Body of pancreas (tissue), 4 donors: ENCODE results near the gene BCL7A. TPM values are rescaled to one million over a fixed set of nuclear protein-coding genes. Genes with fewer than 3 reads are reported as not detected.
A peak's percentile ranks its signal among the peaks of the same experiment; 100 is the strongest.
"Not testable (repeated sequence)": the region's sequence is repeated elsewhere in the genome, so short reads cannot be mapped to it uniquely, and the experiment has no call there.

Experiments
- ATAC-seq: fragments of 150-250 bp; one replicate; pipeline ENCODE4 v1.9.1; 2016
- DNase-seq, 4 donors: peaks; one replicate each; pipeline ENCODE4 v3.0.0-alpha.2; 2019
- H3K27ac ChIP-seq, 4 donors: fragments of 200-600 bp; sonication (generic); 1 replicate in 3 of 4; 2 replicates in 1 of 4; pipeline versions ENCODE4 v1.5.1 to v1.6.1; 2016 to 2019; ENCODE audit warnings: mild to moderate bottlenecking in 1 of 4, mixed read lengths in 1 of 4, moderate library complexity in 1 of 4
- H3K27me3 ChIP-seq, 2 donors: fragments of 200-600 bp; sonication (generic); one replicate each; pipeline ENCODE4 v1.6.0; 2016; ENCODE audit warnings: mild to moderate bottlenecking in 1 of 2
- H3K36me3 ChIP-seq, 2 donors: fragments of 200-600 bp; sonication (generic); replicated peaks in 1 of 2; 2 replicates each; pipeline ENCODE4 v1.5.1; 2016; ENCODE audit warnings: low read depth in 2 of 2; ENCODE audit not compliant: insufficient read depth in 1 of 2
- H3K4me1 ChIP-seq: fragments of 200-600 bp; sonication (generic); one replicate; pipeline ENCODE4 v1.6.0; 2016
- H3K4me3 ChIP-seq, 2 donors: fragments of 200-600 bp; sonication (generic); 1 replicate in 1 of 2; 2 replicates in 1 of 2; pipeline ENCODE4 v1.5.1; 2016 to 2019
- H3K9me3 ChIP-seq, 3 donors: fragments of 200-600 bp; sonication (generic); 1 replicate in 2 of 3; 2 replicates in 1 of 3; pipeline ENCODE4 v1.5.1; 2016
- POLR2A ChIP-seq, 3 donors: fragments of 450-650 bp; IDR thresholded peaks; one replicate each; pipeline ENCODE4 v1.6.1; 2016; ENCODE audit warnings: antibody characterized with exemption in 3 of 3, mild to moderate bottlenecking in 2 of 3
- WGBS, 2 donors: methylation state at CpG; one replicate each; pipeline ENCODE4 v1.1.5; 2017; 5-methylcytosine and 5-hydroxymethylcytosine counted together
- intact Hi-C: fragments of 100-400 bp; cut with DNase I; formaldehyde crosslinking; loops from one replicate; pipeline ENCODE4 v1.15.1; 2023
- total RNA-seq, 2 donors: library from RNA; depleted of rRNA; stranded (reverse); fragments of >200 nt; gene quantifications; one replicate each; pipeline ENCODE4 v1.1.0, GENCODE V29; 2016
- TF ChIP-seq, protein P1 (sequence below), 7 experiments: fragments of 450-650 bp in 4 of 7; fragments of 200-600 bp in 3 of 7; sonication (generic) in 3 of 7; IDR thresholded peaks; one replicate each; pipeline ENCODE4 v1.5.1; 2016 to 2019; ENCODE audit warnings: antibody characterized with exemption in 7 of 7

The BCL7A gene
- total RNA-seq, 2 donors from 2014 or later: 19.1 to 25.2 TPM

DNA sequence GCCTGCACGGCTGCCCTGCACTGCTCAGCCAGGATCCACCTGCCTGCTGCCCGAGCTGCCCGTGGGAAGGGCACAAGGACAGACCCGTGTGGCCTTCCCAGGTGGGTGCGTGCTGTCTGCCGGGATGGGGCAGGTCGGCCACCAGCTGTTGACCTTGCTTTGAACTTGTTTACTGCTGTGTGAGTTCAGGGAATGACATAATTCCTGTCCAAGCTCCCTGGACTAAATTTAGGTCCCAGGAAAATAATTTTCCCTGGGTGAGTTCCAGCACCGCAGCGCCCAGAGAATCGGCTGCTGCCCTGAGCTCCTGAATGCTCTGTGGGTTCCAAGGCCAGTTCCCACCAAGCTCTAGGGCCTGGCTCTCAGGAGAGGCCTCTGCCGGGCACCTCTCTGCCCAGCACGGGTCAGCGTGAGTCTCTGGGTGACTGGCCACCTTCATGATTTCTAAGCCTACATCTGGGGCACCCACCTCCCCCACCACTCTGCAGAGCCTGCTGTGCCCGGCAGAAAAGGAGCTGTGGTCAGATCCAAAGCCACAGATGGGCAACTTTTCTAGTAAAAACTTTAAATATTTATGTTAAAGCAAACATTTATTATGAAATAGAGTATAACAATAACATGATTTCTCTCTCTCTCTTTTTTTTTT, 29.7 kb downstream of the BCL7A start:
- DNase-seq (peak; percentile 49 to 71 (median 68)), ATAC-seq (peak; percentile 63)
- intact Hi-C loops: no loop called here
- Histone ChIP-seq H3K4me1 (peaks cover 34% of the 10 kb centered on the region), H3K9me3 (no peaks in the 10 kb centered on the region), H3K4me3 (no peak overlapping the region), H3K36me3 (peaks cover 0 to 2% of the 10 kb centered on the region in 2 donors), H3K27me3 (no peaks in the 10 kb centered on the region), H3K27ac (peak overlapping the region; percentile 58 to 80 (median 77))
- 1 to 10% methylated on average over 9 to 14 of the region's 14 CpGs for WGBS, 2 donors
- TF ChIP-seq, protein P1, sequence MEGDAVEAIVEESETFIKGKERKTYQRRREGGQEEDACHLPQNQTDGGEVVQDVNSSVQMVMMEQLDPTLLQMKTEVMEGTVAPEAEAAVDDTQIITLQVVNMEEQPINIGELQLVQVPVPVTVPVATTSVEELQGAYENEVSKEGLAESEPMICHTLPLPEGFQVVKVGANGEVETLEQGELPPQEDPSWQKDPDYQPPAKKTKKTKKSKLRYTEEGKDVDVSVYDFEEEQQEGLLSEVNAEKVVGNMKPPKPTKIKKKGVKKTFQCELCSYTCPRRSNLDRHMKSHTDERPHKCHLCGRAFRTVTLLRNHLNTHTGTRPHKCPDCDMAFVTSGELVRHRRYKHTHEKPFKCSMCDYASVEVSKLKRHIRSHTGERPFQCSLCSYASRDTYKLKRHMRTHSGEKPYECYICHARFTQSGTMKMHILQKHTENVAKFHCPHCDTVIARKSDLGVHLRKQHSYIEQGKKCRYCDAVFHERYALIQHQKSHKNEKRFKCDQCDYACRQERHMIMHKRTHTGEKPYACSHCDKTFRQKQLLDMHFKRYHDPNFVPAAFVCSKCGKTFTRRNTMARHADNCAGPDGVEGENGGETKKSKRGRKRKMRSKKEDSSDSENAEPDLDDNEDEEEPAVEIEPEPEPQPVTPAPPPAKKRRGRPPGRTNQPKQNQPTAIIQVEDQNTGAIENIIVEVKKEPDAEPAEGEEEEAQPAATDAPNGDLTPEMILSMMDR (IDR thresholded peaks at IDR 0.05): no peak
- TF ChIP-seq POLR2A (IDR thresholded peaks at IDR 0.05): no peak

DNA sequence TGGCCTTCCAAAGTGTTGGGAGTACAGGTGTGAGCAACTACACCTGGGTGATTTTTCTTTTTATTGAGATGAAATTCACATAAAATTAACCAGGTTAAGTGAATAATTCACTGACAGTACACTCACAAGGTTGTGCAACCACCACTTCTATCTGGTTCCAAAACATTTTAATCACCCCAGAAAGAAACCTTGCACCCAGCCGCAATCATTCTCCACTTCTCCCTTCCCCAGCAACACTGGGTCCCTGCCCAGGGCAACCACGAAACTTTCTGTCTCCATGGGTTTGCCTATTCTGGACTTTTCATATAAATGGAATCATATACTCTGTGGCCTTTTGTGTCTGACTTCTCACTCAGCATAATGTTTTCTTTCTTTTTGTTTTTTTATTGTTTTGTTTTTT, 30.6 kb downstream of the BCL7A start:
- H3K4me1 ChIP-seq: peaks cover 34% of the 10 kb centered on the region

DNA sequence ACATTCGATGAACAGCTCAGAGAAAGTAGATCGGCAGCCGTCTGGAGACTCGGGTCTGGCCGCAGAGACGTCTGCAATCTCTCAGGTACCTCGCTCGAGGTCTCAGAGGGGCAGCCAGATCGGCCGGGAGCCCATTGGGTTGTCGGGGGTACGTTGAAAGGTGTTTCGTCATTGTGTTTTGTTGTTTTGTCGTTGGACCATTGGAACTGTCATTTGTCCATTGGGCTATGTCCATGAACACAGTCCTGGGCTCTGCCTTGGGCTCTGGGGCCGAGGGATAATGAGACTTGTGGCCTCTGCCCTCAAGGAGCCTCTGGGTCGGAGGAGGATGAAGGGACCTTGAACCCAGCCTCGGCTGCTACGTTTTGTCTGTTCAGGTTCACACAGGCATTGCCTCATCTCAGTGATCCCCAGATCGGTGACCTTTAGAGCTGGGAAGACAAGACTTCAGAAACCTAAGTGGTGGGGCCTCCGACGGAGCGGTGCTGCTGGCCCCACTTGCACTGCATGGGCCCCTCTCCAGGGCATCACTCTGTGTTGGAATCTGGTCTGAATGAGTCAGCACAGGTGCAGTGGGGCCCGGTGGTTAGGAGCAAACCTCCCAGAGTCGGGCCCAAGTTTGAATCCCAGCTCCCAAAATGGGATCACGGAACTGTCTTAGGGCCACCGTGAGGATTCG, 33.3 kb downstream of the BCL7A start:
- 83 to 85% methylated on average over 20 to 27 of the region's 27 CpGs for WGBS, 2 donors
- peaks cover 0 to 5% of the 10 kb centered on the region in 2 donors for H3K36me3 ChIP-seq
- intact Hi-C loops: loop anchor here (2.0 to 5.0 kb wide), 3 partner anchors 37 to 137 kb away; no protein-coding TSS in a partner anchor
- H3K4me1 ChIP-seq: peaks cover 34% of the 10 kb centered on the region
- peak overlapping the region in 1 of 4 donors; percentile 13 for H3K27ac ChIP-seq
- TF ChIP-seq POLR2A (IDR thresholded peaks at IDR 0.05): no peak
- TF ChIP-seq, protein P1 (IDR thresholded peaks at IDR 0.05): no peak
- H3K9me3 ChIP-seq: no peaks in the 10 kb centered on the region
- no peak overlapping the region for H3K4me3 ChIP-seq
- ATAC-seq: no peak
- no peak for DNase-seq
- H3K27me3 ChIP-seq: no peaks in the 10 kb centered on the region

More for the DNA sequence above, 30.6 kb downstream of the BCL7A start:
- H3K4me3 ChIP-seq: no peak overlapping the region
- WGBS, 2 donors: 42 to 55% methylated on average over 2 of the region's 2 CpGs
- H3K27me3 ChIP-seq: no peaks in the 10 kb centered on the region
- DNase-seq (peak in 1 of 4 donors; percentile 37), ATAC-seq (peak; percentile 8)
- intact Hi-C loops: no loop called here
- peak overlapping the region in 3 of 4 donors; percentile 74 to 80 (median 80) for H3K27ac ChIP-seq
- TF ChIP-seq, protein P1 (IDR thresholded peaks at IDR 0.05): no peak
- TF ChIP-seq POLR2A (IDR thresholded peaks at IDR 0.05): no peak
- no peaks in the 10 kb centered on the region for H3K9me3 ChIP-seq
- no peaks in the 10 kb centered on the region for H3K36me3 ChIP-seq

DNA sequence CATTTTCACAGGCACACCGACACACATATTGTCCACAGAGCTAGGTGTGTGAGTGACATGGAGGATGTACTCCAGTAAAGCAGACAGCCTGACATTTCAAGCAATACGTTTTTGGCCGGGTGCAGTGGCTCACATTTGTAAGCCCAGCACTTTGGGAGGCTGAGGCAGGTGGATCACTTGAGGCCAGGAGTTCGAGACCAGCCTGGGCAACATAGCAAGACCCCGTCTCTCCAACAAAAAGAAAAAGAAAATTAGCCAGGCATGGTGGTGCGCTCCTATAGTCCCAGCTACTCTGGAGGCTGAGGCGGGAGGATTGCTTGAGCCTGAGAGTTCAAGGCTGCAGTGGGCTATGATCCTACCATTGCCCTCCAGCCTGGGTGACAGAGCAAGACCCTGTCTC, 34.7 kb downstream of the BCL7A start:
- not testable (repeated sequence) for ATAC-seq, DNase-seq, H3K9me3 ChIP-seq, H3K36me3 ChIP-seq, H3K4me3 ChIP-seq, H3K27ac ChIP-seq, H3K27me3 ChIP-seq
- intact Hi-C loops: loop anchor here (5.0 kb wide), 2 partner anchors 36 to 136 kb away; no protein-coding TSS in a partner anchor
- WGBS, 2 donors: 94 to 96% methylated on average over 7 of the region's 7 CpGs
- H3K4me1 ChIP-seq: peaks cover 22% of the 10 kb centered on the region

DNA sequence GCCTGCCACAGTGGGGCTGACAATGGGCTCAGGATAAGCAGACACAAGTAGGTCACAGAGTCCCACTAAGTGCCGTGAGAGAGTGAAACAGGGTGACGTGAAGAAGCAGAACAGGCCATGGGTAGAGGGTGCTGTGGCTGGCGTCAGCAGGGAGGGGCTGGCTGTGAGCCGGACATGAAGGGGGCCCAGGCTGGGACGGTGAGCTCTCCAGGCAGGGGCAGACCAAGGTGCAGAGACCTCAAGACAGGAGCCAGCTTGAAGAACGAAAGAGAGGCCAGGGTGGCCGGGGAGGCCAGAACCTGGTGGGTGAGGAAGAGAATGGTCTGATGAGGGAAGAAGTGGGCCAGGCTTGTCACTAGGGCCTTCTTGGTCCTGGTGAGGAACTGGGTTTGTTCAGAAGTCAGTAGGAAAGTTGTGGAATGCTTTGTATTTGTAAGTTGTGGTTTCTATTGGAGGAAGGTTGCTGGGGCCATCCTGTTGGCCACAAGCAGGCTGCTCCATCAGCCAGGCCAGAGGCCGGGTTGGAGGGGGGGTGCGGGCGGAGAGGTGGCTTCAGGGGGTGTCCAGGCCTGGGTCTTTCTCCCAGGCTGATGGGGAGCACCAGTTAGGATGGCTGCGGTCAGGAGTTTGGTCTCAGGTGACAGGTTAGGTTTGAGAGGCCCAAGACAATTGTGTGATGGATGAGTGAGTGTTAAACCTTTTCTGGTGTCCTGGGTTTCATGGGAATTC, 35.5 kb downstream of the BCL7A start:
- ATAC-seq (no peak), DNase-seq (no peak)
- H3K4me3 ChIP-seq: no peak overlapping the region
- intact Hi-C loops: loop anchor here (5.0 kb wide), 2 partner anchors 35 to 135 kb away; no protein-coding TSS in a partner anchor
- no peaks in the 10 kb centered on the region for H3K27me3 ChIP-seq
- H3K9me3 ChIP-seq: no peaks in the 10 kb centered on the region
- TF ChIP-seq, protein P1 (IDR thresholded peaks at IDR 0.05): no peak
- TF ChIP-seq POLR2A (IDR thresholded peaks at IDR 0.05): no peak
- peaks cover 0 to 5% of the 10 kb centered on the region in 2 donors for H3K36me3 ChIP-seq
- H3K4me1 ChIP-seq: peaks cover 19% of the 10 kb centered on the region
- no peak overlapping the region for H3K27ac ChIP-seq
- WGBS, 2 donors: 92 to 95% methylated on average over 11 of the region's 11 CpGs
